ENCODE data around the gene DCDC2.

Gene DCDC2

DNA sequence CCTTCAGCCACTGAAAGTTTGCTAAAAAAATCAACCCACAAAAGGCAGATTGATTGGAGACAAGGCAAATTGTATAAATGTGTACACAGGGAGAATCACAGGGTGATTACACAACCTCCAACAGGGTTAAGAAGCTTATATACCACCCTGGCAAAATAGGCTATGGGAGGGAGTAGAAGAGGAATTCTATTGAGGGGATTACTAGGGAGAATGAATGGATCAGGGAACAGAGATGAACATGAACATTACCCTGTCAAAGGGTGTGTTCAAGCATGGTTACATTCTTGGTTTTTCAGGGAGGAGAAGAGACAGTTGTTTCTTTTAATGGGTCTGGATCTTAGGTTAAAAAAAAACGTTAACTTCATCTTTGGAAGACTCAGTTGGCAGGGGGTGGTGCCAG is 39.8 kb upstream of the DCDC2 start:
- CTCF ChIA-PET = no interaction called here
- DNase-seq (ENCODE audit: extremely low spot score) = no peak
- POLR2A ChIA-PET = no interaction called here
- TF ChIP-seq, protein P1, sequence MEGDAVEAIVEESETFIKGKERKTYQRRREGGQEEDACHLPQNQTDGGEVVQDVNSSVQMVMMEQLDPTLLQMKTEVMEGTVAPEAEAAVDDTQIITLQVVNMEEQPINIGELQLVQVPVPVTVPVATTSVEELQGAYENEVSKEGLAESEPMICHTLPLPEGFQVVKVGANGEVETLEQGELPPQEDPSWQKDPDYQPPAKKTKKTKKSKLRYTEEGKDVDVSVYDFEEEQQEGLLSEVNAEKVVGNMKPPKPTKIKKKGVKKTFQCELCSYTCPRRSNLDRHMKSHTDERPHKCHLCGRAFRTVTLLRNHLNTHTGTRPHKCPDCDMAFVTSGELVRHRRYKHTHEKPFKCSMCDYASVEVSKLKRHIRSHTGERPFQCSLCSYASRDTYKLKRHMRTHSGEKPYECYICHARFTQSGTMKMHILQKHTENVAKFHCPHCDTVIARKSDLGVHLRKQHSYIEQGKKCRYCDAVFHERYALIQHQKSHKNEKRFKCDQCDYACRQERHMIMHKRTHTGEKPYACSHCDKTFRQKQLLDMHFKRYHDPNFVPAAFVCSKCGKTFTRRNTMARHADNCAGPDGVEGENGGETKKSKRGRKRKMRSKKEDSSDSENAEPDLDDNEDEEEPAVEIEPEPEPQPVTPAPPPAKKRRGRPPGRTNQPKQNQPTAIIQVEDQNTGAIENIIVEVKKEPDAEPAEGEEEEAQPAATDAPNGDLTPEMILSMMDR (IDR thresholded peaks at IDR 0.05; ENCODE audit: control extremely low read depth, extremely low read depth, low read depth, missing control alignments) = no peak

DNA sequence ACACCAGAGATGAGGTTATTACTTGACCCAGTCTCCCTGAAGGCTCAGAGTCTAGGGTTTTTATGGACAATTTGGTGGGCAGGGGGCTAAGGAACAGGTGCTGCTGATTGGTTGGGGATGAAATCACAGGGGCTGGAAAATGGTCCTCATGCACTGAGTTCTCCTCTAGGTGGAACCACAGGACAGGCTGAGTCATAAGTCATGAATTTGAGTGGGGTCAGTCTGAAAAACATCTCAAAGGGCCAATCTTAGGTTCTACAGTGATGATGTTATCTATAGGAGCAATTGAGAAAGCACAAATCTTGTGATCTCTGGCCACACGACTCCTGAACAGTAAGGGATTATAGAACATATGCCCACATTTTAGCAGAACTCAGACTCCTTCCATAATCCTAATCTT is 39.0 kb upstream of the DCDC2 start:
- TF ChIP-seq, protein P1 (IDR thresholded peaks at IDR 0.05; ENCODE audit: control extremely low read depth, extremely low read depth, low read depth, missing control alignments) = no peak
- POLR2A ChIA-PET = no interaction called here
- no peak for DNase-seq (ENCODE audit: extremely low spot score)
- CTCF ChIA-PET = interaction anchor here (0.9 to 1.9 kb wide), 2 partner anchors 10 to 114 kb away, joined by 3 to 6 read pairs; no protein-coding TSS in a partner anchor

DNA sequence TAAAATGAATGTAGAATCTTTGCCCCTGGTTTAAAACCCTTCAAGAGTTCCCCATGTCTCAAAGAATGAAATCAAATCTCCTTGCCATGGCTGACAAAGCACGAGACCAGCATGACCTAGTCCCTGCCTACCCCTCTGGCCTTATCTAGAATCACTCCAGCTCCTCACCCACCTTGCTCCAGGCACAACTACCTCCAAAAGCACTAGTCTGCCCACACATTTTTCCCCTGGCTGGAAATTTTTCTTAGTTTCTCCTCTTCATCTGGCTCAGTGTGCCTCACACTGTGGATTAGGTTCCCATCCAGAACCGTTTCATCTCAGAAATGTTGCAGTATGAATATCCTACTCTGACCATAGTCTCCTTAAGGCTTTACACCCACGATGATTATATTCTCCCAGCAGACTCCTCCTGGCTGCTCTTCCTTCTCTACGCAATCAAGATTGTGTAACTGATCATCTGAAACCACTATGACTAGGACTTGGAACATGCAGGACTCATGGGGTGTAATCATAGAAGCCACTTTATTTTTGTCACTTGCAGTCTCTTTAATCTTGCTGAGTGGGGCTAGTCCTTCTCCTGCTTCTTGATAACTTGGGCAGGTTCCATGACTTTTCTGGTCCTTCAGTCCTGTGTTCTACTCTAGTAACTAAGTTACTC is 37.0 kb upstream of the DCDC2 start:
- POLR2A ChIA-PET = no interaction called here
- no peak for DNase-seq (ENCODE audit: extremely low spot score)
- TF ChIP-seq, protein P1 (IDR thresholded peaks at IDR 0.05; ENCODE audit: control extremely low read depth, extremely low read depth, low read depth, missing control alignments) = no peak
- CTCF ChIA-PET = no interaction called here

DNA sequence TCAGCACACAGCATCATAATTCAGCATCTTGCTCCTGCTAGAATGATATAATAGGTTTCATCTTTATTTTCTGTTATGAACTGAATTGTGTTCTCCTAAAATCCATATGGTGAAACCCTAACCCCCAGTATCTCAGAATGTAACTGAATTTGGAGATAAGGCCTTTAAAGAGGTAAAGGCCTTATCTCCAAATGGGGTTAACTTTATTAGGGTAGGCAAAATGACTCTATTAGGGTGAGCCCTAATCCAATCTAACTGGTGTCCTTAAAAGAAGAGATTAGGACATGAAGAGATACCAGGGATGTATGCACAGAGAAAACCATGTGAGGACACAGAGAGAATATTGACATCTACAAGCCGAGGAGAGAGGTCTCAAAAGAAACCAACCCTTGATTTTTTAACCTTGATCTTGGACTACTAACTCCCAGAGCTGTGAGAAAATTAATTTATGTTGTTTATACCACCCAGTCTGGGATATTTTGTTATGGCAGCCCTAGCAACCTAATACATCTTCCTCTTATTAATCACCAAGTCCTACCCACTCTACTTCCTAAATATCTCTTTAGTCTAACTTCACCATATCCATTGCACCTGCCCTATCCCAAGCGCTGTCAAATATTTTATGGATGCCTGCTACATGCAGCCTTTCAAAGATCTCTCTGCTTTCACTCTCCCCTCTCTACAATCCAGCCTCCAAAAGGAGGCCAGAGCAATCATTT is 36.4 kb upstream of the DCDC2 start:
- TF ChIP-seq, protein P1 (IDR thresholded peaks at IDR 0.05; ENCODE audit: control extremely low read depth, extremely low read depth, low read depth, missing control alignments) = no peak
- DNase-seq (ENCODE audit: extremely low spot score) = no peak
- ChIA-PET CTCF (interaction anchor here (1.3 kb wide), 1 partner anchor 13 kb away, joined by 3 read pairs; no protein-coding TSS in a partner anchor), POLR2A (no interaction called here)

DNA sequence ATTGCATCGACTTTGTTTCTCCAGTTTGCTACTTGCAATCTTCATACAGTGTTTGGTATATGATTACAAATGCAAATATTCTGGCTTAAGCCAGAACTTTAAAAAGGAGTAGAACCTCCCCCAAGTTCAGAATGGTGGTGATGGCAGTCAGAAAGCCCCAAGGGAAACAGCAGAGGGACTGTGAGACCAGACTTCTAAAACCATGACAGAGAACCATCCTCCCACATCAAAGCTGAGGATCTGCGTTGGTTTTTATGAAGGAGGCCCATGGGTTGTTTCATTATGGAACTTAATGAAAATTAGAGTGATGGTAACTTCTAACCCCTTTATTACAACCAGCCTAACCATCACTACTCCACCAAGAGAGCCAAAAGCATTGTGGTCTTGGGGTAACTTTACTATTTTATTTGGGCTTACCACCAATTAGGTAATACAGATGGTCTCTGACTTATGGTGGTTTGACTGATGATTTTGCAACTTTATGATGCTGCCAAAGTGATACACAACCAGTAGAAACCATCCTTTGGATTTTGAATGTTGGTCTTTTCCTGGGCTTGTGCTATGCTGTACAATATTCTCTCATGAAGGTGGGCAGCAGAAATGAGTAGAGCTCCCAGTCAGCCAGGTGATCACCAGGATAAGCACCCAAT is 34.0 kb upstream of the DCDC2 start:
- POLR2A ChIA-PET = no interaction called here
- CTCF ChIA-PET = interaction anchor here (1.6 to 2.0 kb wide), 3 partner anchors 11 to 108 kb away, joined by 4 to 8 read pairs (median 5); partner anchors contain the start of gene MRS2

DNA sequence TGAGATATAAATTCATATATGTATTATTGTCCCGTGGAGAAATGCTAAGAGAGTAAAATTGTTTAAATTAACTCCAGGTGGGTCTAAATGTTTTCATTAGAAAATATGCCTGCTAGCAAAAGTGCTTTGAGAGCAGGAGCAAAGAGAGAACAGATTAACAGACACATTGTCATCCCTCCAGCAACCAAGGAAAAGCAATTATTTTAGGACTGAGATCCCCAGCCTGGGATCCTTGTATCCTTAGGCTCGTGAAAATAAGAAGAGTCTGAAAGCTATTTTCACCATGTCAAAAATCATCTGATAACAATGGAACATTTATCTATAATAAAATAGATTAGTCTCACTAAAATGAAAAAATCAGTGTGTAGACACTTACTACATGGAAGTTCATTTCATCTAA is 33.3 kb upstream of the DCDC2 start:
- CTCF ChIA-PET = interaction anchor here (1.9 kb wide), 1 partner anchor 39 kb away, joined by 4 read pairs; no protein-coding TSS in a partner anchor
- POLR2A ChIA-PET = no interaction called here
- TF ChIP-seq, protein P1 (IDR thresholded peaks at IDR 0.05; ENCODE audit: control extremely low read depth, extremely low read depth, low read depth, missing control alignments) = no peak
- DNase-seq (ENCODE audit: extremely low spot score) = no peak

More for the DNA sequence above, 34.0 kb upstream of the DCDC2 start:
- TF ChIP-seq, protein P1 (IDR thresholded peaks at IDR 0.05; ENCODE audit: control extremely low read depth, extremely low read depth, low read depth, missing control alignments) = peak; percentile 4
- peak; percentile 58 for DNase-seq (ENCODE audit: extremely low spot score)

Measured in GM10248 (cell line).